ENCODE results near the gene FABP6. TPM values are rescaled to one million over a fixed set of nuclear protein-coding genes. Genes with fewer than 3 reads are reported as not detected.

Gene FABP6
- total and polyA plus RNA-seq, 9 of the 15 experiments (the other 6 are each of a cell fraction or from before 2014, with no cell fraction given) = 0.11 to 0.33 (median 0.21) TPM; not detected in 4

- no peak for TF ChIP-seq ZMIZ1 (IDR thresholded peaks at IDR 0.05; ENCODE audit: low read depth in 2 of 2, low read length in 2 of 2)
- no peak for TF ChIP-seq FOXA1 (IDR thresholded peaks at IDR 0.05; ENCODE audit: borderline replicate concordance)
- TF ChIP-seq ZNF408 (CRISPR knock-in tag; IDR thresholded peaks at IDR 0.05; ENCODE audit: low read depth) = no peak
- TF ChIP-seq NCOR1 (IDR thresholded peaks at IDR 0.05) = no peak
- no peak for TF ChIP-seq CXXC5 (CRISPR knock-in tag; IDR thresholded peaks at IDR 0.05)
- TF ChIP-seq RHOXF2B (CRISPR knock-in tag; conservative IDR thresholded peaks at IDR 0.05) = no peak
- TF ChIP-seq, protein P1, sequence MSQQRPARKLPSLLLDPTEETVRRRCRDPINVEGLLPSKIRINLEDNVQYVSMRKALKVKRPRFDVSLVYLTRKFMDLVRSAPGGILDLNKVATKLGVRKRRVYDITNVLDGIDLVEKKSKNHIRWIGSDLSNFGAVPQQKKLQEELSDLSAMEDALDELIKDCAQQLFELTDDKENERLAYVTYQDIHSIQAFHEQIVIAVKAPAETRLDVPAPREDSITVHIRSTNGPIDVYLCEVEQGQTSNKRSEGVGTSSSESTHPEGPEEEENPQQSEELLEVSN (IDR thresholded peaks at IDR 0.05; ENCODE audit: borderline replicate concordance in 1 of 2, extremely low read depth in 1 of 2, insufficient read depth in 1 of 2, insufficient read length in 1 of 2, low read depth in 1 of 2, low read length in 1 of 2, poor library complexity in 1 of 2, severe bottlenecking in 1 of 2) = peak in 1 of 2 experiments; percentile 11
- TF ChIP-seq HDGF (IDR thresholded peaks at IDR 0.05) = no peak
- TF ChIP-seq ZNF41 (CRISPR knock-in tag; conservative IDR thresholded peaks at IDR 0.05) = no peak
Observed at GRCh38 chr5:160260006-160260775, 30.9 kb downstream of the FABP6 start (continued).

Measured in K562 (cell line).